Smooth muscle cell (in vitro differentiated cells): ENCODE results near the gene CCSER1. TPM values are rescaled to one million over a fixed set of nuclear protein-coding genes. Genes with fewer than 3 reads are reported as not detected.

Source experiments
- DNase-seq: peaks from one replicate; lab custom pipeline; 2025; ENCODE audit not compliant: unreplicated experiment; lab: John Stamatoyannopoulos, UW
- H2AFZ ChIP-seq: fragments of 200-600 bp; sonication (generic); 2 replicates; pipeline ENCODE4 v1.6.0; 2016; ENCODE audit warnings: antibody characterized with exemption, low read depth, mild to moderate bottlenecking
- H3F3A ChIP-seq: fragments of 200-600 bp; sonication (generic); 2 replicates; pipeline ENCODE4 v1.6.0; 2017; ENCODE audit warnings: antibody characterized with exemption, low read depth
- H3K27ac ChIP-seq: fragments of 200-600 bp; sonication (generic); 2 replicates; pipeline ENCODE4 v1.5.1; 2016; ENCODE audit warnings: low read depth, mild to moderate bottlenecking
- H3K27me3 ChIP-seq: fragments of 200-600 bp; sonication (generic); 2 replicates; pipeline ENCODE4 v1.6.1; 2016; ENCODE audit warnings: low read depth, mild to moderate bottlenecking
- H3K36me3 ChIP-seq: fragments of 200-600 bp; sonication (generic); 2 replicates; pipeline ENCODE4 v1.5.1; 2016; ENCODE audit warnings: low read depth
- H3K4me1 ChIP-seq: fragments of 200-600 bp; sonication (generic); 2 replicates; pipeline ENCODE4 v1.5.1; 2016; ENCODE audit warnings: low read depth
- H3K4me2 ChIP-seq: fragments of 200-600 bp; sonication (generic); 2 replicates; pipeline ENCODE4 v1.6.0; 2016; ENCODE audit warnings: mild to moderate bottlenecking
- H3K4me3 ChIP-seq: fragments of 200-600 bp; sonication (generic); 2 replicates; pipeline ENCODE4 v1.5.1; 2016; ENCODE audit warnings: mild to moderate bottlenecking
- H3K79me2 ChIP-seq: fragments of 200-600 bp; sonication (generic); 2 replicates; pipeline ENCODE4 v1.6.0; 2016; ENCODE audit warnings: low read depth, mild to moderate bottlenecking
- H3K9ac ChIP-seq: fragments of 200-600 bp; sonication (generic); 2 replicates; pipeline ENCODE4 v1.6.0; 2016; ENCODE audit warnings: low read depth
- H3K9me3 ChIP-seq: fragments of 200-600 bp; sonication (generic); replicated peaks from 2 replicates; pipeline ENCODE4 v1.5.1; 2016; ENCODE audit warnings: low read depth
- H4K20me1 ChIP-seq: fragments of 200-600 bp; sonication (generic); 2 replicates; pipeline ENCODE4 v1.6.0; 2016; ENCODE audit warnings: low read depth
- CTCF ChIP-seq: fragments of 200-600 bp; sonication (generic); IDR thresholded peaks from 2 replicates; pipeline ENCODE4 v1.5.1; 2017; ENCODE audit warnings: borderline replicate concordance, mild to moderate bottlenecking, antibody characterized with exemption; ENCODE audit not compliant: insufficient read depth, poor library complexity, severe bottlenecking
- WGBS: methylation state at CpG from one replicate; pipeline ENCODE4 v1.1.7; 2016; ENCODE audit warnings: low lambda C conversion rate; 5-methylcytosine and 5-hydroxymethylcytosine counted together
- polyA plus RNA-seq: library from polyadenylated mRNA; unstranded; fragments of >200 nt; fragmentation: Nextera tagmentation; extraction: Ambion mirVana; gene quantifications from 2 replicates; pipeline ENCODE4 v1.2.1, GENCODE V29; 2016
- total RNA-seq: library from RNA; depleted of rRNA; stranded (reverse); fragments of >200 nt; gene quantifications from 2 replicates; pipeline ENCODE4 v1.2.3, GENCODE V29; 2014

Gene CCSER1
- total and polyA plus RNA-seq, 2 experiments from 2014 or later: 0.76 TPM; not detected in 1

GRCh38 chr4:91298156-91298700 lies 1171.0 kb downstream of the CCSER1 start:
- Histone ChIP-seq H3K9ac (no peak overlapping the region), H3K4me3 (no peak overlapping the region), H3K27me3 (no peaks in the 10 kb centered on the region), H3K36me3 (no peaks in the 10 kb centered on the region), H3F3A (no peaks in the 10 kb centered on the region), H3K4me1 (no peaks in the 10 kb centered on the region), H3K79me2 (no peaks in the 10 kb centered on the region), H4K20me1 (no peaks in the 10 kb centered on the region), H2AFZ (no peak overlapping the region), H3K4me2 (no peak overlapping the region), H3K9me3 (peaks cover 3% of the 10 kb centered on the region), H3K27ac (no peak overlapping the region)
- TF ChIP-seq CTCF: no peak
- DNase-seq: no peak
- 88% methylated on average over 3 of the region's 3 CpGs for WGBS

GRCh38 chr4:91298824-91299223 lies 1171.6 kb downstream of the CCSER1 start:
- no peaks in the 10 kb centered on the region for H3K27me3 ChIP-seq
- WGBS: 69% methylated on average over 1 of the region's 1 CpG
- no peak overlapping the region for H3K27ac ChIP-seq
- H3K4me2 ChIP-seq: no peak overlapping the region
- H3K4me1 ChIP-seq: no peaks in the 10 kb centered on the region
- H3K9ac ChIP-seq: no peak overlapping the region
- no peaks in the 10 kb centered on the region for H4K20me1 ChIP-seq
- H3K4me3 ChIP-seq: no peak overlapping the region
- no peaks in the 10 kb centered on the region for H3K36me3 ChIP-seq
- H3F3A ChIP-seq: no peaks in the 10 kb centered on the region
- DNase-seq: no peak
- H3K79me2 ChIP-seq: no peaks in the 10 kb centered on the region
- H2AFZ ChIP-seq: no peak overlapping the region
- no peak for TF ChIP-seq CTCF
- peaks cover 3% of the 10 kb centered on the region for H3K9me3 ChIP-seq

GRCh38 chr4:91302120-91302519 lies 1174.9 kb downstream of the CCSER1 start:
- Histone ChIP-seq H3K4me1 (no peaks in the 10 kb centered on the region), H3K27ac (no peak overlapping the region), H3K9me3 (no peaks in the 10 kb centered on the region), H3K36me3 (no peaks in the 10 kb centered on the region), H3K79me2 (no peaks in the 10 kb centered on the region), H2AFZ (no peak overlapping the region), H3K4me3 (no peak overlapping the region), H3K9ac (no peak overlapping the region), H3K27me3 (no peaks in the 10 kb centered on the region), H3K4me2 (no peak overlapping the region), H3F3A (no peaks in the 10 kb centered on the region), H4K20me1 (no peaks in the 10 kb centered on the region)
- no peak for DNase-seq
- 85% methylated on average over 2 of the region's 2 CpGs for WGBS
- TF ChIP-seq CTCF: no peak

- Histone ChIP-seq H3K36me3 (no peaks in the 10 kb centered on the region), H3K9ac (no peak overlapping the region), H3K27ac (no peak overlapping the region), H3F3A (no peaks in the 10 kb centered on the region), H3K4me3 (no peak overlapping the region), H3K4me2 (no peak overlapping the region), H3K4me1 (no peaks in the 10 kb centered on the region), H3K27me3 (no peaks in the 10 kb centered on the region), H2AFZ (no peak overlapping the region), H3K9me3 (no peaks in the 10 kb centered on the region), H4K20me1 (no peaks in the 10 kb centered on the region), H3K79me2 (no peaks in the 10 kb centered on the region)
- TF ChIP-seq CTCF: no peak
- 92% methylated on average over 3 of the region's 3 CpGs for WGBS
- DNase-seq: no peak
Observed at GRCh38 chr4:91304292-91304691, 1177.1 kb downstream of the CCSER1 start.
